ENCODE data around the gene ERCC8. TPM values are rescaled to one million over a fixed set of nuclear protein-coding genes. Genes with fewer than 3 reads are reported as not detected.
"Not testable (repeated sequence)": the region's sequence is repeated elsewhere in the genome, so short reads cannot be mapped to it uniquely, and the experiment has no call there.

The ERCC8 gene, protein sequence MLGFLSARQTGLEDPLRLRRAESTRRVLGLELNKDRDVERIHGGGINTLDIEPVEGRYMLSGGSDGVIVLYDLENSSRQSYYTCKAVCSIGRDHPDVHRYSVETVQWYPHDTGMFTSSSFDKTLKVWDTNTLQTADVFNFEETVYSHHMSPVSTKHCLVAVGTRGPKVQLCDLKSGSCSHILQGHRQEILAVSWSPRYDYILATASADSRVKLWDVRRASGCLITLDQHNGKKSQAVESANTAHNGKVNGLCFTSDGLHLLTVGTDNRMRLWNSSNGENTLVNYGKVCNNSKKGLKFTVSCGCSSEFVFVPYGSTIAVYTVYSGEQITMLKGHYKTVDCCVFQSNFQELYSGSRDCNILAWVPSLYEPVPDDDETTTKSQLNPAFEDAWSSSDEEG
- 10 to 100 TPM; 12.2 to 16.3 (median 14.0) TPM for polyA plus RNA-seq (ENCODE audit: insufficient read length in 10 of 10)
- long read RNA-seq, donor 1, partial matches to known transcripts = 0 of 3 reads
- long read RNA-seq, donor 1, other reads (novel, unspliced or antisense) = 0 of 3 reads
- long read RNA-seq, donor 2, partial matches to known transcripts = 0 of 2 reads
- long read RNA-seq, donor 2, other reads (novel, unspliced or antisense) = 0 of 2 reads
- long read RNA-seq, donor 3 = 0 reads
- long read RNA-seq, donor 4, partial matches to known transcripts = 0 of 1 reads
- long read RNA-seq, donor 4, other reads (novel, unspliced or antisense) = 0 of 1 reads
- long read RNA-seq, donor 5, transcript ERCC8-201 (12 exons, 2,017 nt) = major isoform, 5 of 134 reads
- long read RNA-seq, donor 5, partial matches to known transcripts = 117 of 134 reads
- long read RNA-seq, donor 5, other reads (novel, unspliced or antisense) = 11 of 134 reads
- long read RNA-seq, donor 6, partial matches to known transcripts = 69 of 80 reads
- long read RNA-seq, donor 6, other reads (novel, unspliced or antisense) = 8 of 80 reads
- long read RNA-seq, donor 7, partial matches to known transcripts = 0 of 2 reads
- long read RNA-seq, donor 7, other reads (novel, unspliced or antisense) = 0 of 2 reads
- long read RNA-seq, donor 8, partial matches to known transcripts = 0 of 2 reads
- long read RNA-seq, donor 8, other reads (novel, unspliced or antisense) = 0 of 2 reads
- long read RNA-seq, donor 9, partial matches to known transcripts = 9 of 9 reads
- long read RNA-seq, donor 9, other reads (novel, unspliced or antisense) = 0 of 9 reads

- peak; percentile 93 to 97 (median 94) for DNase-seq
These were observed at the start of gene ERCC8, which contains the start of gene NDUFAF2 for GRCh38 chr5:60944904-60945812. Gene ERCC8 (minus strand): TSS chr5:60945070. CDS start chr5:60945008, 62 bp downstream. Gene NDUFAF2 (plus strand): TSS chr5:60945205. CDS start chr5:60945256, 51 bp downstream.

DNA sequence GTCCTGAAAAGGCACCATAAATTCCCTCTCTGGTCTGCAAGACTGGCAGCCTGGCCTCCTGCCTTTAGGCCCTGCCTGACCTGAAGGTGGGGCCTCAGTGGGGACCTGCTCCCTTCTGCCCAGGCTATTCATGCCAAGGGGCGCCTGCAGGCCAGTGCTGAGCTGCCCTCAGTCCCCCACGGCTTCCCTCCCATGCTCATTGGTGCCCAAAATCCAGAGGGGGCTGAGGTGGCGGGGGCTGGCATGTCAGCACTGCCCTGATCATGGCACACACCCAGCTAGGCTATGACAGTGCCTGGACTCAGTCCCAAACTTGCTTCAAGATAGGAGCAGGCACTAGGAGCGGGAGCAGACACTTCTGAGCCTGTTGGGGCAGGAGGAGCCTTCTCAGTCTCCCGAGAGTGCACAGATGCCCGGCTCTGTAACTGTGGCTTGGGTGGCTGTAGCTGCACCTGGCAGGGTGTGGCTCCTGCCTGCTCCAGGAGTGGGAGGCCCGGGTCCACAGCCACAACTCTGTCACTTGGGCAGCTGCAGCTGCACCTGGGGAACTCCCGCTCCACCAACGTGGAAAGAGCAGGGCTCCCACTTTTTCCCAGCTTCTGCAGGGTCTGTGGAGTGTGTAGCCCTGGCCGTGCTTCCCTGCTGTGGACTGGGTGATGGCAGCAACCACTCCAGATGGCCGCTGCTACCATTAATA lies 49.2 kb upstream of the ERCC8 start:
- DNase-seq = no peak

DNA sequence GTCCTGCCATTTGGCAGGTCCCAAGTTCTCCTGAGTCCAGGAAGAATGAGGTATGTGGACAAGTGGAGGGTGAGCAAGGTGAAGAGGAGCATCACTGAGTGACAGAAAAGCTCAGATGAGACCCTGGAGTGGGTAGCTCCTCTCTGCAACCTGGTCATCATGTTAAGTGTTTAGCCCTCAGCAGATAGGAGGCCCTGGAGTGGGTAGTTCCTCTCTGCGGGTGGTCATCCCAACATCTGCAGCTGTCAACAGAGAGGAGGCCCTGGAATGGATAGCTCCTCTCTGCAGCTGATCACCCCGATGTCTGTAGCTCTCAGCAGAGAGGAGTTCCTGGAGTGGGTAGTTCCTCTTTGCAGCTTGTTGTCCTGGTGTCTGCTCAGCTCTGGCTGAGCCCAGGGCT lies 48.6 kb upstream of the ERCC8 start:
- DNase-seq = no peak

- DNase-seq = no peak
These were observed 48.0 kb upstream of the ERCC8 start for GRCh38 chr5:60992871-60993270.

GRCh38 chr5:60989790-60990189 lies 44.9 kb upstream of the ERCC8 start:
- no peak for DNase-seq

DNA sequence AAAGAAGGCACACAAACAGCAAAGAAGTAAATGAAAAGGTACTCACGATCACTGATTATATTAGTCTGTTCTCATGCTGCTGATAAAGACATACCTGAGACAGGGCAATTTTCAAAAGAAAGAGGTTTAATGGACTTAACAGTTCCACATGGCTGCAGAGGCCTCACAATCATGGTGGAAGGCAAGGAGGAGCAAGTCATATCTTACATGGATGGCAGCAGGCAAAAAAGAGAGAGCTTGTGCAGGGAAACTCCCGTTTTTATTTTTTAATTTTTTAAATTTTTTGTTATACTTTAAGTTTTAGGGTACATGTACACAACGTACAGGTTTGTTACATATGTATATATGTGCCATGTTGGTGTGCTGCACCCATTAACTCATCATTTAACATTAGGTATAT lies 37.3 kb upstream of the ERCC8 start:
- not testable (repeated sequence) for DNase-seq

DNA sequence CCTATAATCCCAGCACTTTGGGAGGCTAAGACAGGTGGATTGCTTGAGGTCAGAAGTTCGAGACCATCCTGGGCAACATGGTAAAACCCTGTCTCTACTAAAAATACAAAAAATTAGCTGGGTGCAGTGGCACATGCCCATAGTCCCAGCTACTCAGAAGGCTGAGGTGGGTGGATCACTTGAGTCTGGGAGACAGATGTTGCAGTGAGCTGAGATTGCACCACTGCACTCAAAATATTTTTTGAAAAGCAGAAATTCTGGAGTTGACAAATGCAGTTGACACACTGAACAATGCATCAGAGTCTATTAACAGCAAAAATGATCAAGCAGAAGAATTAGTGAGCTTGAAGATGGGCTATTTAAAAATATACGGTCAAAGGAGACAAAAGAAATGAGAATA lies 35.6 kb upstream of the ERCC8 start:
- DNase-seq = no peak

DNA sequence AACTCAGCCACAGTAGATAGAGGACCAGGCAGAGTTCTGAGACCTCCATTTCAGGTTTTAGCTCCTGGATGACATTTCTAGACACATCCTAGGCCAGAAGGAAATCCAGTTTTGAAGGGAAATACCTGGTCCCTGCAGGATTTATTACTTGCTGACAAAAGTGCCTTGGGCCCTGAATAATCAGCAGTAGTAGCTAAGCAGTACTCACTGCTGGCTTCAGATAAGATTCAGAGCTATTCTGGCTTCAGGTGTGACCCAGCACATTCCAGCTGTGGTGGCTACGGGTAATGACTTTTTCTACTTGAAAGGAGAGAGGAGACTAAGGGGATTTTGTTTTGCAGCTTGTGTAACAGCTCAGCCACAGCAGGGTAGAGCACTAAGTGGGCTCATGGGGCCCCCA lies 34.1 kb upstream of the ERCC8 start:
- no peak for DNase-seq

GRCh38 chr5:60977956-60978737 lies 33.3 kb upstream of the ERCC8 start:
- DNase-seq = no peak

DNA sequence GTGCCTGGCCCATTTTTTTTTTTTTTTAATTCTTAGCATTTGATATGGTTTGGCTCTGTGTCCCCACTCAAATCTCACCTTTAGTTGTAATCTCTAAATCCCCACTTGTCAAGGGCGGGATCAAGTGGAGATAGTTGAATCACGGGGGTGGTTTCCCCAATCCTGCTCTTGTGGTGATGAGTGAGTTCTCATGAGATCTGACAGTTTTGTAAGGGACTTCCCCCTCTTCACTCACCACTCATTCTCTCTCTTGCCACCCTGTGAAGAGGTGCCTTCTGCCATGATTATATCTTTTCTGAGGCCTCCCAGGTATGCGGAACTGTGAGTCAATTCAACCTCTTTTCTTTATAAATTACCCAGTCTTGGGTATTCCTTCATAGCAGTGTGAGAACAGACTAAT lies 27.4 kb upstream of the ERCC8 start:
- no peak for DNase-seq

DNA sequence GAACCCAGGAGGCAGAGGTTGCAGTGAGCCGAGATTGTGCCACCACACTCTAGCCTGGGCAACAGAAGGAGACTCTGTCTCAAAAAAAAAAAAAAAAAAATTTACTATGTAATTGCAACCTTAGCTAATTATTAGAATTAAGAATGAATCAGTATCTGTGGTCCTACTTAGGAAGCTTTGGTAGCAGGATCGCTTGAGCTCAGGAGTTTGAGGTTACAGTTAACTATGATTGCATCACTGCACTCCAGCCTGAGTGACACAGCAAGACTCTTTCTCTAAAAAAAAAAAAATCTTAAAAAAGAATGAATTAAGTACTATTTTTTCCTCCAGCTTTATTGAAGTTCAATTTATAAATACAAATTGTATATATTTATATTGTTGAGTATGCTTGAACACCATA lies 16.8 kb upstream of the ERCC8 start:
- peak in 1 of 3 donors; percentile 5 for DNase-seq

GRCh38 chr5:60960591-60960990 lies 15.7 kb upstream of the ERCC8 start:
- DNase-seq = no peak

DNA sequence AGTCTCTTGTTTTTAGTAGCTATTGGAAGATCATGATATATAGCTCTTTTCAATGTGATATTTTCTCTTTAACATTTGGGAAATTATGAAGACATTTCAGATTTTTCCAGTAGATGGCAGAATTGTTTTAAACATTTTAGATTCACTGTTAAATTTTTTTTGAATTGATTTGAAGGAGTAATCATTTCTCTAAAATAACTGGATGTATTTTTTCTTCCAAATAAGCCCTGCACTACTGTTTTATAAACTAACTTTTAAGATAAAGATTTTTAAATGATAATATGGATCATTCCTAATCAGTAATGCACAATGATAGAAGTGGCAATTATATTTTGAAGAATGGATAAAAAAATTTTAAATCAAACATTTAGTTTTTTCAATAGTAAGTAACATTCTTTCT lies 14.3 kb upstream of the ERCC8 start:
- DNase-seq = peak; percentile 18 to 30 (median 26)

DNA sequence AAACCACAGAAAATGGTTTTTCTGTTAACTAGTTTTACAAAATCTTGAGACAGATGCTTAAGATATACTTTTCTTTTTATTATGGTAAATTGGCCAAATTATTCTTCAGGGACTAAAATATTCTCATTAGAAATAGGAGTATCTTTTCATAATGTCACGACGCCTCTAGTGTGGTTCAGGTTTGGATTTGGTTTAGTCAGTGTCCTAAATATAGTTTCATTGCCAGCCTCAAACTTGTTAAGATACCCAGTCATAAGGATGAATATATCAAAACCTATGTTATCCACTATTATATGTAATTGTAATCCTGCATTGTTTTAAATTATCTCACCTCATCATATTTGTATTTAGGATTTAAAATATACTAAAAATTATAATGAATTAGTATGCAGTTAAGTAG lies 13.8 kb upstream of the ERCC8 start:
- DNase-seq = no peak

- no peak for DNase-seq
These were observed 13.2 kb upstream of the ERCC8 start for GRCh38 chr5:60958088-60958487.

DNA sequence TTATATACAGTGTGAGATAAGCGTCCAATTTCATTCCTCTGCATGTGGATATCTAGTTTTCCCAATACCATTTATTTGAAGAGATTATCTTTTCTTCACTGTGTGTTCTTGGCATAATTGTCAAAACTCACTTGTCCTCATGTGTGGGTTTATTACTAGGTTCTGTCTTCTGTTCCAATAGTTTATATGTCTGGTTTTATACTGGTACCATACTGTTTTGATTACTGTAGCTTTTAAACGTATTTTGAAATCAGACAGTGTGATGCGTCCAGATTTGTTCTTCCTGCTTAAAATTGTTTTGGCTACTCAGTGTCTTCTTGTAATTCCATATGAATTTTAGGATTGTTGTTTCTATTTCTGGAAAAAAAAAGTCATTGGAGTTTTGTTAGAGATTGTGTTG lies 10.4 kb upstream of the ERCC8 start:
- DNase-seq = no peak

DNA sequence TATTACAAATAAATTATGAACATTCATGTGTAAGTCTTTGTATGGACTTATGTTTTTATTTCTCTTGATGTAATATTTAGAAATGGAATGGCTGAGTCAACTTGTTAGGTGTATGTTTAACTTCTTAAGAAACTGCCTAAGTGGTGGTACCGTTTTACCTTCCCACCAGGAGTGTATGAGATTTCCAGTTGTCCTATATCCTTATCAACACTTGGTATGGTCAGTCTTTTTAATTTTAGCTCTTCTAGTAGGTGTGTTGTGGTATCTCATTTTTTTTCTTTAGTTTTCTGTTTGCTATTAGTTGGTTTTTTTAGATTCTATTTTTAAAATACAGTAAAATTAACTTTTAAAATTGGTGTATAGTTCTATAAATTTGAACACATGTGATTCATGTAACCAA lies 3.9 kb upstream of the ERCC8 start:
- no peak for DNase-seq

- DNase-seq = peak in 2 of 3 donors; percentile 50 to 57
These were observed 930 bp upstream of the ERCC8 start for GRCh38 chr5:60945813-60946187.

DNA sequence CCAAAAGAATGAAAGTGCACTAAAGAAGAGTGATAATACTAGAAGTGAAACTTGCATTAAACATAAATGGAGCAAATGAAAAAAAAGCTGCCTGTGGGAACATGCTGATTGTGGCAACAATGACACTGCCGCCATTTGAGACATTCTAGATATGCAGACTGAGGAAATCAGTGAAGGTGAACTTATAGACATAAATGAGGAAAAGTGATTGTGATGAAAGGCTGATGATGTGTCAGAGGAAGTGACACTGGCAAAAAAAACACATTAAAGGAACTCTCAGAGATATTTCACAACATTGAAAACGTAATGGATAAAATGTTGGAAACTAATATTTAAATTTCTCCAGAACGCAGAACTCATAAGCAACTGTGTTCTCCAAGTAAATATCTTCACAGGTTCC lies 1.2 kb downstream of the ERCC8 start:
- DNase-seq = no peak

- no peak for DNase-seq
These were observed 15.8 kb downstream of the ERCC8 start for GRCh38 chr5:60929024-60929423.
